GM10266 (cell line): ENCODE measurements around the gene PAX8.
"Not testable (repeated sequence)": the region's sequence is repeated elsewhere in the genome, so short reads cannot be mapped to it uniquely, and the experiment has no call there.

Experiments
- DNase-seq: peaks from one replicate; pipeline ENCODE4 v3.0.0; 2012; ENCODE audit errors: extremely low spot score
- TF ChIP-seq, protein P1 (sequence below): IDR thresholded peaks from 2 replicates; pipeline ENCODE4 v1.5.1; 2012; ENCODE audit warnings: mild to moderate bottlenecking, low read depth; ENCODE audit not compliant: control insufficient read depth, insufficient read depth; ENCODE audit errors: missing control alignments

Gene PAX8

DNA sequence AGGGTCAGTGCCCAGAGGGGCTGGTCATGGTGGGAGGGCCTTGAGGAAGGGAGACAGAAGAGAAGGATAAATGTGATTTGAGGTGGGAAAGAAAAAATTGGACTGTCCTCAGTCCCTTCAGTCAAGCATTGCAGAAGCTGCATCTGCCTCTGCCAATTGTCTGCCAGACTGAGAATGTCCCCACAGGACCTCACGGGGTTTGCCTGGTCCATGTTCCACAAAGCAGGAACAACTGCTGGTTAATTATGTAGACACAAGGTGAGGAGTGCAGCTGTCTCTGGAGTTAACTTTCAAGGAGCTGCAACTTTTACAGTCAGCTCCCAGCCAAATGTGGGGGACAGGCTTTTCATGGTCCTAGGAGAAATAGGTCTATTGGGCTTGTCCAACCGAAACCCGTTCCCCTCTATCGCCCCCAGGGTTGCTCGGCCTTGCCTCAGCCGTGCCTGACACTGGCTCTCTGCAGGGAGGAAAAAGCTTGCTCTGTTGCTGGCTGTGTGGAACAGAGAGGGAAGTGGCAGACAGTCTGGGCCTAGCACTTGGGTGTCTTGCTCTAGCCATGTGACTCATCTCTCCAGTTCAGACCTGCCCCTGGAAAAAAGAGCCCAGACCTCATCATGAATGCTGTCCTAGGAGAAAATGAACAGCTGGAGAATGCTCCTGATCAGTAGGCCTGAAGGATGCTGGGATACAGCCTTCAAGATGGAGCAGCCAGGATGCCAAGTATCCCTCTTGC, 31.1 kb upstream of the PAX8 start:
- TF ChIP-seq, protein P1, sequence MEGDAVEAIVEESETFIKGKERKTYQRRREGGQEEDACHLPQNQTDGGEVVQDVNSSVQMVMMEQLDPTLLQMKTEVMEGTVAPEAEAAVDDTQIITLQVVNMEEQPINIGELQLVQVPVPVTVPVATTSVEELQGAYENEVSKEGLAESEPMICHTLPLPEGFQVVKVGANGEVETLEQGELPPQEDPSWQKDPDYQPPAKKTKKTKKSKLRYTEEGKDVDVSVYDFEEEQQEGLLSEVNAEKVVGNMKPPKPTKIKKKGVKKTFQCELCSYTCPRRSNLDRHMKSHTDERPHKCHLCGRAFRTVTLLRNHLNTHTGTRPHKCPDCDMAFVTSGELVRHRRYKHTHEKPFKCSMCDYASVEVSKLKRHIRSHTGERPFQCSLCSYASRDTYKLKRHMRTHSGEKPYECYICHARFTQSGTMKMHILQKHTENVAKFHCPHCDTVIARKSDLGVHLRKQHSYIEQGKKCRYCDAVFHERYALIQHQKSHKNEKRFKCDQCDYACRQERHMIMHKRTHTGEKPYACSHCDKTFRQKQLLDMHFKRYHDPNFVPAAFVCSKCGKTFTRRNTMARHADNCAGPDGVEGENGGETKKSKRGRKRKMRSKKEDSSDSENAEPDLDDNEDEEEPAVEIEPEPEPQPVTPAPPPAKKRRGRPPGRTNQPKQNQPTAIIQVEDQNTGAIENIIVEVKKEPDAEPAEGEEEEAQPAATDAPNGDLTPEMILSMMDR, result no peak
- no peak for DNase-seq

DNA sequence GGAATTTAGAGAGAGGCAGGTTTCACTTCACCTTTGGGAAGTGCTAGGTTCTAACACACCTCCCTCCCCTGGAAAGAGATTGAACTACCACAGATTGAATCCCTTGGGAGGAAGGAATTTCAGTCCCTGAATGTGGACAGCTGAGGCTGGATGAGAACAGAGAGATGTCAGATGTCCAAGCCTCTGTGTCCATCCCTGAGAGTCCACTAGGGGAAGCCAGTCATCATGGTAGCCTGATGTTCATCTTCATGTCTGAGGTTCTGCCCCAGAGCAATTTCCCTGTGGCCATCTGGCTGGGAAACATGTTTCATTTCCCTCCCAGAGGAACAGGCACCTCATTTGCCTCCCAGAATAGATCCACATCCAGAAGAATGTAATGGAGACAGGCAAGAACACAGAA, 30.1 kb upstream of the PAX8 start:
- not testable (repeated sequence) for DNase-seq

DNA sequence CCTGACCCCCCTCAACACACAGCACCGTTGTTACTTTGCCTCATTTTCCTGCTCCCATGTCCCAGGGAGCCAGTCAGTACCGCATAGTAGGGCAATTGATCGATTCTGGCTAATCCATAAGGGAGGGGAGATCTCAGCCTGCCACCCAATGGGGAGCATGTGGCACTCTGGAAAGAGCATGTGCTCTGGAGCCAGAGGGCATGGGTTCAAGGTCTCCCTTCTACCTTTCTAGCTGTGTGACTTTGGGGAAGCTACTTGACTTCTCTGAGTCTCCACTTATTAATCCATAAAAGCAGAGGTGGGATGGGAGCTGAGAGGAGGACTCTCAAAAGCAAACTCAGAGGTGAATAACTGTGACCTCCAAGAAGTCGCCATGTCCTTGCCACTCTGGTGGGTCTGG, 27.5 kb upstream of the PAX8 start:
- not testable (repeated sequence) for DNase-seq

DNA sequence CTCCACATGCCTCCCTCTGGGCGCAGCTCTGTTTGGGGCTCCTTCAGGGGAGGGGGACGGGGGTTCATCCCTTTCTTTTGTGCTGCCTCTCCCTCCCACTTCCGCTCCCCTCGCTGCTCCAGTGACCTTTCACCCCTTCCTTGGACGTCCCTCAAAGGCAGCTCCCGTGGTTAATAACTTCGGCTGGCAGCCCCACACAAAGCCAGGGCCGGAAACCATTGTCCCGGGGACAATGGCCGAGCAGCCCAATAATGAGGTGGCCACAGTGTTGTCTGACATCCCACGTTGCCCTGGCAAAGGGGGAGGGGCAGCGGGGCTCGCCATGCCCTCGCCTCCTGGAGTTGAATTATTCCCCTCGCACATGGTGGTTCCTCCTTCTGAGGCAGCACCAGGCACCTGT, 27.0 kb upstream of the PAX8 start:
- not testable (repeated sequence) for DNase-seq

DNA sequence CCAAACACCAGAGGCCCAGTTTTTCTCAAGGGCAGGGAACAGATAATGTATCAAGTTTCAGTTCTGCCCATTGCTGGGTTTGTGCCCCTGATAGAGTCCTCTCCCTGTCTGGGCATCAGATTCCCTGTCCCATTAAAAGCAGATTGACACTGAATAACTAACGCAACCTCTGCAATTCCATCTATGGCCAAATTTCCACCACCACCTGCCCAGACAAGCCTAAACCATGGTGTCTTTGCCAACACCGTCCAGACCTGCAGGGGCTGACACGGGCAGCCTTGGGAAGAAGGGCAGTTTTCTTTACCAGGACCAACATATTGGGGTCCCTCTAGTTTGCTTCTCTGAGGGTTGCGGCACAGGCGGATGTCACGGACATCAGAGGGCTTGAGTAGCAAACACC, 26.4 kb upstream of the PAX8 start:
- TF ChIP-seq, protein P1, result no peak
- no peak for DNase-seq

DNA sequence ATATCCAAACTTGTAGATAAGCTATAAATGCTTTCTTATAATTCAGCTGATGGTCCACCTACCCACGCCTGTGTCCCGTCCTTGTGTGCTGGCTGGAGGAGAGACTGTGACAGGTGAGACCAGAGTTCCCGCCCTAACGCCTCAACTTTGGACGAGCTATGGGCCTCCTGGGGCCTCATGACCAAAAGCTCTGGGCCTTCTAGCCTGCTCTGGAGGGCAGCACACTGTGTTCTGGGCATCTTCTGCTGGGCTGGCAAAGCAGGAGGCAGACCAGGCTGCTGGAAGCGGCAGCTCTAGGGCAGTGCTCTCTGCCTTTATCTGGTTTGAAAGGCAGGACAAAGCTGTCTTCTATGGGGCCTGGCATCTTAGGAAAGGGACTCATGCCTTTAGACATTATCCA, 26.0 kb upstream of the PAX8 start:
- DNase-seq, result no peak
- TF ChIP-seq, protein P1, result no peak

DNA sequence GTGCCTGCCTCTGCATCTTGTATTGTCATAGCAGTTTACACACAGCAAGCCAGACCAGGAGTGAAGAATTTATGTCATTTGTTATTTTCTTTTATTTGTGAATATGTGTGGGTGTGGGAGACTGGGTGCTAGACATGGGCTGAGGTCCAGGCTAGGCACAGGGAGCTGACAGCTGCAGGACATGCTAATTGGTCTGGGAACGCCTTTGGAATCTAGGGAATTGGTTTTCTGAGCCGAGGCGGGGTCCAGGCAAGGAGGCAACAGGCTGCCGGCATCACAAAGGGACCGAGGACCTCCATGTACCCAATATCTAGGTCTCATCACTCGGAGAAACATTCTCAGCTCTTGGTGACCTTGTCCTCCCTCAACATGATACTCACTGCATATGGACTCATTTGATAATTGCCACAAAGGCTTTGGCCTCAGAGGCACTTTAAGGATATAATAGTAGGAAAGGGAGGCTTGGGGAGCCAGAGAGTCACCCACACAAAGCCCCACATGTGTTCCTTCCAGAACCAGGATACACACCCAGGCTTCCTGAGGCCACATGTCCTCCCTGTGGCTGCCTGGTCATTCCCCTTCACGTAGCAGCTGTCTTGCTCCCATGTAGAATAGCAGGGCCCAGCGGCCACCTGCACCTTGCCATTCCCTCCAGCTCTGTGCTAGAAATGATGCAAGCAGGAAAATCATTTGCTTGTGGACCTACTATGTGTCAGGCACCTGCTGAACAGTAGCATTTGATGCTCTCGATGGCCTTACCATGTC, 23.7 kb upstream of the PAX8 start:
- DNase-seq, result not testable (repeated sequence)

DNA sequence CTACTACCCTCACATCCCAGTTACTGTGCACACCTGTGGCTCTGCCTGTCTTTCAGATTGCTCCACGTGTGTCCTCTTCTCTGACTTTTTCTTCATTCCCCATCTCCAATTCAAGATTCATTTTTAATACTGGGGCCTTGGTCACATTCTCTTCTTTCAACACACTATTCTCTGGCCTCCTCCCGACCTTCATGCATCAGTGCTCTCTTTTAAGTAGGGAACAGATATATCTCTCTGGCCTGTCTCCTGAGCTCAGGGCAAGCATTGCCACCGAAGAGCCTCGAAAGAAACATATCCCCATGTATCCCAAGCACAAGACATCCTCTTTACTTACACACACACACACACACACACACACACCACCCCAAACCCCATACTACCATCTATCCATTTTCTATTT, 21.6 kb upstream of the PAX8 start:
- TF ChIP-seq, protein P1, result no peak
- no peak for DNase-seq

DNA sequence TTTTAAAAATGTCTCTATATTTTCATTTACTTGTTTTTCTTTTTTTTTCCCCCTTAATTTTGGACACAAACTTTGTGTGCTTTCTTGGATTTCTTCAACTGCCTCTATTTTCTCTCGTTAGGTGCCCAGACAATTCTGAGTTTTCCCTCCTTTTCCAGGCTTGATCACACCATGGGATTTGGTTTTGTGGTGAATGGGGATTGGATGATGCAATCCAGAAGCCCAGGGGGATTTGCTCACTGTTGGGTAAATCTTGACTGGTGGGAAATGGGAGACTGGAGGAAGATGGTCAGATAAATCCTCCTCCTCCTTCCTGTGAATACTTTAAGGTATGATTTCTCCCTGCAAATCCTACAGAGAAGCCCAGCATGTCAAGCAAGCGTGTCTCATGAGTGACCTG, 19.5 kb upstream of the PAX8 start:
- DNase-seq, result no peak
- TF ChIP-seq, protein P1, result no peak
